AG20443 (cell line): ENCODE results near the gene GMDS.
"Not testable (repeated sequence)": the region's sequence is repeated elsewhere in the genome, so short reads cannot be mapped to it uniquely, and the experiment has no call there.

Experiments used
- DNase-seq: peaks from one replicate; pipeline ENCODE4 v3.0.0; 2012; ENCODE audit warnings: low spot score, mixed read lengths

The GMDS gene

DNA sequence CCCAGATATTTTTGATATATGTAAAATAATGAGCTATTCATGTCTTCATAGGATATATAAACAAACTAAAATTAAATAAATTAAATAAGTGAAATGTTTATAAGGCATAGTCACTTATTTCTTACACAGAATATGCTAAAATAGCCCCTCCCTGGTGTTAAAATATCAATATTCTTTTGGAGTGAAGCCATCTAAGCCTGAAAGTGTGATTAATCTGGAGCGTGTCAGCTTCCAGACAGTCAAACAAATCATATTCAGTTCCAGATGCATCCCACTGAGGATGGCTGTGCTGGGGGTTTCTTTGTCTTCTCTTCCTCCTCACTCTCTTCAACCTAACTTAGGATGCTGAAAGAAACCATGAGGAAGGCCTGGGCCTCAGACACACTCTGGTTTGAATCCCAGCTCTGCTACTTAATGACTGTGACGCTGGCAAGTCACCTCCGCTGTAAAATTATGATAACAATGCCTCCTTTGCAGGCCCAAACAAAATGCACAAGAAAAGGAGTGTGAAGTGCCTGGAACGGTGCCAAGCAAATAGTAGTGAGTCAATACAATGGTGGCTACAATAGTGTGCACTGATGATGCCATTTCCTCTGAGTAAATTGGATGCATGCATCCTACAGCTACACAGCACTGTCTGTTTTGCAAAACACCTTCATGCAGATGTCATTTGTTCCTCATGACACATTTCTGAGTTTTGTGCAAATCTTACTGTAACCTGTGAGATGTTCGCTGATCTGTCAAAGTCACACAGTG, 474.3 kb downstream of the GMDS start:
- DNase-seq = no peak

GRCh38 chr6:1770435-1770843, 475.0 kb downstream of the GMDS start:
- no peak for DNase-seq

DNA sequence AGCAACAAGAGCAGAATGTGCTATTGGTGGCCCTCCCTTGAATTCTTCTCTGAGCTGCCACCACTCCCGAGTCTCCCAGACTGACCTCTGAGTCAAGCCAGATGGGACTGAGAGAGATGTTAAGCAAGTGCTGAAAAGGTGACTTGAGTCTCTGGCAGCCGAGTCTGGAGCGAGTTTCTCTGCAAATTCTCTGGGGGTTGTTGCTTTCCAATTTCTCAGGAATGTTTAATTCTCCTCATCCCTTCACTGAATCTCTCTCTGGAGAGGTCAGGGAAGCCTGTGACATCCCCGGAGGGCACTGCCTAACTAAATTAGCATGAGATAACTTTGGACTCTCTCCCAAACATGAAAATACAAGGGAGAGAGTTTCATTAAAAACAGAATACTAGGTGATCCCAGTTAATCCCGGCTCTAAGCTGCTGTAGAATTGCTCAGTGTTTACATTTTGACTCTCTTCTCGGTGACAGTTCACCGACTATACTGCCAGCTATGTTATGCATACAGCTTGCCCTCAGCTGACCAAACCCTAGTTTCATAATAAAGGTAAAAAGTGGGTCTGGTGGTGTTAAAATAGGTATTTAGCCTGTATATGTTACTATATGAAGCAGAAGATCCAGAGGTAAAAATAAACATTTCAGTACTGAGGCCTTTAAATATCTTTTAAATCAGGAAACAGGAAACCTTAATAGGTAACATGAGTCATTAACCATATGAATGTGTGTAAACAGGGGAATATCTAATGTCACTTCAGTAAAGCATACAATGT, 477.7 kb downstream of the GMDS start:
- peak; percentile 78 for DNase-seq

DNA sequence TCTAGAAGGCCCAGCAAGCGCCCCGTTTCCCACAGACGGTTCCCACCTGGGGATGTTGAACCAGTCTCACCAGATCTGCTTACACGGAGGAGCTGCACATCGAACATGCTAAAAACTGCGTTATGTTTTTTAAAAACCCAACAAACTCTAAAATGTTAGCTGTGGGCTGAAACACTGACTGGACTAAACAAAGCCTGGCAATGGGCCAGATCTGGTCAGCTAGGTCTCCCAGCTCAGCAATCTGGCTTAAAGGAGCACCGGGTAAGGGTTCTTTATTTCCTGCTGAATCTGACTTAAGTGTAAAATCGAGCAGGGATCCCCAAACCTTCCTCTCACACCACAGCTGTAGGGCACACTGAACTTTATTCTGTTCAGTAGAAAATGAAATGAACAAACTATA, 478.8 kb downstream of the GMDS start:
- no peak for DNase-seq

DNA sequence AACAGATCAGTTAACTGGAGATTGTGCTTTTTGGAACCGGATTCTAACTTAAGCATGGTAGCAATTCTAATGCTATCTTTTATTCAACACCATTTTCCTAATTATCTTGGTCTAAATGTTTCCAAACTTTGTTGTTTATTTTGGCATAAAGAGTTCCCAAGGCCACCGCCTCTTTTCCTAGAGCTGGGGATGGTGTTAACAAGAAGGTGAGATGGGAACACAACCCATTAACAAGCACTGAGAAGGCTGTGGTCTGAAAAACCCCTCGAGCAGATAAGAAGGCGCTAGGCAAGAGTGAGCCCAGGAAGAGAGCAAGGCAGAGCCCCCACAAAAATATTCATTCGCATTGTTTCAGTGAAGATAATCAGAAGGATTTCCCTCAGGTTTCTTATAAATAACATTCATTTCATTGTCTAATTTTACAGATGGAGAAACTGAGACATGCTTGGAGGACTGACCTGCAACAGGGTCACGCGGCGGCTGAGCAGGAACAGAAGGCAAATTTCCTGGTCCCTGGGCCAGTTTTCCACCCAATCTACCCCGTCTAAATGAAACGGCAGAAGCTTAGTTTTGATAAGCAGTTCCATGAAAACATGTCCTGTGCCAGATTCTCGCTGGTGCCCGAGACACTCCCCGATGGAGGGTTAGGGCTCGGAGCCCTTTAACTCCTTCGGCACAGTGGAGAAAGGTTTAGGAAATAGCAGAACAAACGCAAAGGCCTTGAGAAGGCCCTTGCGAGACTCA, 480.1 kb downstream of the GMDS start:
- no peak for DNase-seq

DNA sequence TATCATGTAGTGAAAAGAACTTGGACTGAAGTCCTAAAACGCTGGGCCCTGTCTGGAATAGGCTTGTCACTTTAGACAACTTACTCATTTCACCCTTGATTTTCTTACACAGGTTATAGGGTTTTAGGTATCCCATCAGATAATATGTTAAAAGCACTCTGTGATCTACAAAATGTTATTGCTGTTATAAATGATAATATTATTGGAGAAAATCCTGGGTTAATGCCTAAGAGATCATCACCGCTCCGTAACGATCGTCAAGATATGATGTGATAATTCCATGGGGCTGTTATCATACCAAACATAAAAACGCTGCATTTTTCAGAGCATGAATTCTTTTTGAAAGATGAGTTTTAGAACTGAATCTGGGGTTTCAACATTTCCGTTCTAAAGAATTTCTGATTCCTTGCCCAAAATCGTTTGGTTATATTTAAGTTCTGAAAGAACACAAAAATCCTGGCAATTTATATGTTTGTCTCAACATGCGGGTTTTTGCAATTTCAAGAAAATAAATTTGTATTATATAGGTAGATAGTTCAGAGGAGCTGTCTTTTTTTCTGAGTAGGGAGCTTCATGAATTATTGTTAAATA, 480.9 kb downstream of the GMDS start:
- DNase-seq = no peak

DNA sequence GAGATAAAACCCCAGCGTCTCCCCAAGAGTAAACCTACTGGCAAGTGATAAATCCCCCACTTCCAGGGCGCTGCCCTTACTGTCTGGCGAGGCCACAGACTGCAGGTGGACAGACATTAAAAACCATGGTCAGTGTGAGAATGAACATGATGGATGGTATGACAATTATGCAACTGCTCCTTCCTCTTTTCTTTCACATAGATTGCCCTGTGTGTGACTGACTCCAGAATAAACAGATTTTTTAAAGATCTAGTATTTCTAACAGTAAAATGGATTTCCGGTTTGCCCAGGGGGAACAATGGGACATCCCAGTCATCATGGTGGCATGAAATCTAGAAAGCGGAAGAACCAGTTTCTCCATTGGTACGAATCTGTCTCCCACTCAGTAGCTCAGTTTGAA, 482.0 kb downstream of the GMDS start:
- DNase-seq = no peak

DNA sequence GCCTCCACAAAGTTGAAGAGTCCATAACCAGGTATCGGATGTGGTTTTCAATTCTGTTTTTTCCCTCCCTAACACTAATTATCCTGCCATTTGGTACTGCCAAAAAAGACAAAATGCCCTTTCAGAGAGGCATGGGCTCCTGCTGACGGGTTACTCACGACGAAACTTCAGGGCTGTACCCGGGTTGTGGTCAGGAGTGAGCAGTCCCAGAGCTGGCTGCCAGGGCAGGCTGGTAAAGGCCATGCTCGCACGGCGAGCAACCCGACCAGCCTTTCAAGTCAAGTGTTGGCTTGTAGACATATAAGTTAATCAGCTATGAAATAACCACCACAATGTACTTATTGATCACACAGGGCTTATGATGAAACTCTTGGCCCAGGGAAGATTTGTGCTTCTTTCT, 483.2 kb downstream of the GMDS start:
- no peak for DNase-seq

DNA sequence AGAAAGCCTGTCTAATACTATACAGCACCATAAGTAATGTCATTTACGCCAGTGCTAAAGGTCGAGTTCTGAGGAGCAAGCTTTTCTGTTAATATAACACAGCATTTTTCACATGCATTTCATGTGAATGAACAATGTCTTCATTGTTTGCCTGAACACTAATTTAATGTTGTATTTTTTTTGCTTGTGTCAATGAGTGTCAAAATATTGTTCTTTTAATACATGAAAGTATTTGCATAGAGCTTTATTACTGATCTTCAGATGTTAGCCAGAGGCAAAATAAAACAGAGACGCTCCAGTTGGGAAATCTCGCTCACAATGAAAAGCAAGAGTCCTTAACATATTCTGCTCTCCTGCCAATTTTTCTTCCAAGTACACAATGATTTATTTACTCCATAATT, 483.9 kb downstream of the GMDS start:
- DNase-seq = no peak

DNA sequence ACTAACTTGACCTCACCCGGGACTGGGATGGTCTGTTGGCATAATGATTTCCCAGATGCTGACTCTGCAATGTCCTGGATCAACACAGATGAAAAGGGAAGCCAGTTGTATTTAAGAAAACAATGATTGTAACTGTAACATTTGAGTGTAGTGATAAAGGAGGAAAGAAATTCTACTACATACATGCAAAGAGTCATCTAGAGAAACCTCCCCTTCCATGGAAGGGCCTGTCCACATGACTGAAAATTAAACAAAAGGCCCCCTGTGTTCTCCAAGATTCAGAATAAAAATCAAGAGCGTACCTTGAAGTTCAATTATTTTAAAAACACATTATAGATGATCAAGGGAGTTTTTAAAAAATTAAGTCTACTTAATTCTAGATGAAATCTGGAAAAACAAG, 484.5 kb downstream of the GMDS start:
- no peak for DNase-seq

DNA sequence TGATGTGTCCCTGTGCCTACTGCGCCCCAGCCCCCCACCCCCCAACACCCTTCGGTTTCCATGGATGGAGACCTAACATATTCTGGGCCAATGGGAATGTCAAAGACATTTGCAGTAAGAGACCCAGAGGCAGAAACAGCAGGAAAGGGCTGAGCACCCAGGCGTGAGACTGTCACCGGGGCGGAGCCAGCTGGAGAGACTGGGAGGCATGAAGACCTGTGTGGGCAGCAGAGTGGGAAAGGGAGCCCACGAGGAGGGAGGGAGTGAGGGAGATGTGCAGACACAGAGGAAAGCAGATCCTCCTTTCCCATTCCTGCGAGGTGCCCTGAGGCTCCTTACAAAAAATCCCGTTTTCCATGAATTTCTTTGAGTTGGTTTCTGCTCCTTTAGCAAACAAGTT, 485.5 kb downstream of the GMDS start:
- no peak for DNase-seq

- DNase-seq = no peak
These were observed 487.2 kb downstream of the GMDS start for GRCh38 chr6:1758076-1758679.

GRCh38 chr6:1757131-1757530, 488.3 kb downstream of the GMDS start:
- DNase-seq = no peak

DNA sequence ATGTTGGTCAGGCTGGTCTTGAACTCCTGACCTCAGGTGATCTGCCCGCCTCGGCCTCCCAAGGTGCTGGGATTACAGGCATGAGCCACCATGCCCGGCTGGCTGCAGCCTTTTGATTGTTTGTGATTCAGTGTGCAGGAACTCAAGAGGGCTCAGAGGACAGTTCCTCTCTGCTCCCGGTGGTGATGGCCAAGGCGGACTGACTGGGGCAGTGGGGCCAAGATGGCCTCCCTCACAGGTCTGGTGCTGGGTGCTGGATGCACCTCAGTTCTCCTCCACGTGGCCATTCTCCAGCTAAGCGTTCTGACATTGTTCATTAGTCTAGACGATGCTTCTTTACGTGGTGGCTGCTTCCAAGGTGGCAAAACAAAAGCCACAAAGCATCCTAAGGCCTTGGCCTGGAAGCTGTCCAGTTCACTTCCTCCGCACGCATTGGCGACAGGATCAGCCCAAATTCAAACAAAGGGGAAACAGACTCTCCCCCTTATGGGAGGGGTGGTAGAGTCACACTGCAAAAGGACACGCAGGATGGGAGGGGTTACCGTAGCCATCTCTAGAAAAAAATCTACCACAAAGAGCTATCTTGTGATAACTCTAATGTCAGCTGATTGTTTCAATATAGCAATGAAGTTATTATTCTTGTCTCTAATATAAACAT, 488.8 kb downstream of the GMDS start:
- no peak for DNase-seq

DNA sequence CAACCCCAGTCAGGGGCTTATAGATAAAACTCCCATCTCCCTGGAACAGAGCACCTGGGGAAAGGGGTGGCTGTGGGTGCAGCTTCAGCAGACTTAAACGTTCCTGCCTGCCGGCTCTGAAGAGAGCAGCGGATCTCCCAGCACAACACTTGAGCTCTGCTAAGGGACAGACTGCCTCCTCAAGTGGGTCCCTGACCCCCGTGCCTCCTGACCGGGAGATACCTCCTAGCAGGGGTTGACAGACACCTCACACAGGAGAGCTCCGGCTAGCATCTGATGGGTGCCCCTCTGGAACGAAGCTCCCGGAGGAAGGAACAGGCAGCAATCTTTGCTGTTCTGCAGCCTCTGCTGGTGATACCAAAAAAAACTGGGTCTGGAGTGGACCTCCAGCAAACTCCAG, 494.3 kb downstream of the GMDS start:
- DNase-seq = not testable (repeated sequence)

GRCh38 chr6:1749041-1749440, 496.4 kb downstream of the GMDS start:
- DNase-seq = no peak

DNA sequence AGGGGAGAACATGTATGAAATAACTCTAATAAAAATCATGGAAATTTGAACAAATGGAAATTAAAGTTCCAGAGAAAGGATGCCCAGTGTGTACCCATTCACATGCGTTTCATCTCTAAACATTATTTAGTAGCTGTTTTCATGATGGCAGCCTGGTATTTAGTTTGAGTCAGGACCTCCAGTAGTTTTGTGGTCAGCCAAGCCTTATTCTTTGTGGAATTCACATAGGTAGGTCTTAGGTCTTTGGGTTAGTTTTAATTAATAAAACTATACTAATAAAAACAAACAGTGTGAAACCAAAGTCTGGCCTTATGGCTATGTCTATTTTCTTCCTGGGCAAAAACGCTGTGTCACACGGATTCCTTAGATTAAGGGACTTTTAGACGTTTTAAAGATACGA, 497.9 kb downstream of the GMDS start:
- no peak for DNase-seq

DNA sequence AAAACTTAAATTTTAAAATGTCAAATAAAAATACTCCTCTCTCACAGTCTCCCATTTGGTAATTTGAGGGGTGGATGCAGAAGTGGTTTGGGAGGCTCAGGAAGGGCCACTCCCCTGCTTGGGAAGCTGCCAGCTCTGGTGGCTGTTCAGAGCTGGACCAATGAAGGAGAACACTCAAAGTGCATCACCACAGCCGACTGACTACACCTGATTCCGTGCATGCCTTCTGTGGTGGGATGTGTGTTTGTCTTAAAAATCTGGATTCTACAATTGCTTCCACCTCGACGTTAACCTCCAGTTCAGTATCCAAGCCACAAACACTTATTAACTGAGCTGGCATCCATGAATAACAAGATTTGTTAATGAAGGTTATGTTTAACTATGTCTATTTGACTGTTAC, 498.4 kb downstream of the GMDS start:
- DNase-seq = no peak

GRCh38 chr6:1745814-1746213, 499.6 kb downstream of the GMDS start:
- no peak for DNase-seq

- DNase-seq = no peak
These were observed 500.9 kb downstream of the GMDS start for GRCh38 chr6:1744543-1744942.

DNA sequence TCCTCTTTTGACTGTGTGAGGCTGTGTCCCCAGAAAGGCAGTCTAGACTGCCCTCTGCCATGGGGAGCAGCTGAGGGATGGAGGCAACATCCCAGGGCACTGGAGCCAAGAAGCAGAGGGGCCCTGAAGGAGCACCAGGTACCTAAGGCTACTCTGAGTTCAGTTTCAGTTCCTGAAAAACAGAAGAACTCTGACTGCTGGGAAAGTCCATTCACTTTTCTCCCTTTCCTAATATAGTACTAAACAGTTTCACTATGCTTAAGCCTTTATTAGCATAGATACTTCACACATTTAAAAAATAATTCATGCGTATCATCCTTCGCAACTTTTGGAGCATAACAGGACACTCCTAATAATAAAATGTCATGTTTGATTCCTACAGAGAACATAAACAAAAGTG, 505.7 kb downstream of the GMDS start:
- DNase-seq = no peak

GRCh38 chr6:1739220-1739619, 506.2 kb downstream of the GMDS start:
- no peak for DNase-seq
